HS-5 (cell line): ENCODE data around the gene FOLH1.
"Not testable (repeated sequence)": the region's sequence is repeated elsewhere in the genome, so short reads cannot be mapped to it uniquely, and the experiment has no call there.

Experiments
- DNase-seq: peaks from one replicate; pipeline ENCODE4 v3.0.0-alpha.2; 2012; ENCODE audit warnings: low read depth

FOLH1 gene

GRCh38 chr11:49208006-49208721 lies at the start of gene FOLH1:
Gene FOLH1, minus strand, starts transcription at chr11:49208602. Its CDS starts 193 bp downstream, at chr11:49208409.
- no peak for DNase-seq

GRCh38 chr11:49255148-49255547 lies 46.7 kb upstream of the FOLH1 start:
- DNase-seq, result not testable (repeated sequence)

- DNase-seq, result not testable (repeated sequence)
Observed at GRCh38 chr11:49251212-49251611, 42.8 kb upstream of the FOLH1 start.

GRCh38 chr11:49250398-49251115 lies 42.2 kb upstream of the FOLH1 start:
- DNase-seq, result not testable (repeated sequence)

- DNase-seq, result not testable (repeated sequence)
Observed at GRCh38 chr11:49249363-49249762, 41.0 kb upstream of the FOLH1 start.

- not testable (repeated sequence) for DNase-seq
Observed at GRCh38 chr11:49233685-49234084, 25.3 kb upstream of the FOLH1 start.

- not testable (repeated sequence) for DNase-seq
Observed at GRCh38 chr11:49233019-49233418, 24.6 kb upstream of the FOLH1 start.

- DNase-seq, result not testable (repeated sequence)
Observed at GRCh38 chr11:49231725-49232124, 23.3 kb upstream of the FOLH1 start.

- not testable (repeated sequence) for DNase-seq
Observed at GRCh38 chr11:49230534-49230933, 22.1 kb upstream of the FOLH1 start.

- not testable (repeated sequence) for DNase-seq
Observed at GRCh38 chr11:49230001-49230400, 21.6 kb upstream of the FOLH1 start.

- DNase-seq, result not testable (repeated sequence)
Observed at GRCh38 chr11:49229136-49229535, 20.7 kb upstream of the FOLH1 start.

GRCh38 chr11:49225255-49225785 lies 16.9 kb upstream of the FOLH1 start:
- DNase-seq, result not testable (repeated sequence)

GRCh38 chr11:49221112-49221511 lies 12.7 kb upstream of the FOLH1 start:
- DNase-seq, result no peak

GRCh38 chr11:49213026-49213560 lies 4.7 kb upstream of the FOLH1 start:
- no peak for DNase-seq

- not testable (repeated sequence) for DNase-seq
Observed at GRCh38 chr11:49206999-49207398, 1.4 kb downstream of the FOLH1 start.

GRCh38 chr11:49202287-49202976 lies 6.0 kb downstream of the FOLH1 start:
- no peak for DNase-seq

GRCh38 chr11:49196775-49197174 lies 11.6 kb downstream of the FOLH1 start:
- not testable (repeated sequence) for DNase-seq

GRCh38 chr11:49196002-49196401 lies 12.4 kb downstream of the FOLH1 start:
- not testable (repeated sequence) for DNase-seq

- not testable (repeated sequence) for DNase-seq
Observed at GRCh38 chr11:49190287-49190686, 18.1 kb downstream of the FOLH1 start.

- not testable (repeated sequence) for DNase-seq
Observed at GRCh38 chr11:49186225-49186624, 22.2 kb downstream of the FOLH1 start.

GRCh38 chr11:49185597-49185996 lies 22.8 kb downstream of the FOLH1 start:
- DNase-seq, result not testable (repeated sequence)

- not testable (repeated sequence) for DNase-seq
Observed at GRCh38 chr11:49184756-49185155, 23.6 kb downstream of the FOLH1 start.
